ENCODE data around the gene ZNF366.
"Not testable (repeated sequence)": the region's sequence is repeated elsewhere in the genome, so short reads cannot be mapped to it uniquely, and the experiment has no call there.

The ZNF366 gene

DNA sequence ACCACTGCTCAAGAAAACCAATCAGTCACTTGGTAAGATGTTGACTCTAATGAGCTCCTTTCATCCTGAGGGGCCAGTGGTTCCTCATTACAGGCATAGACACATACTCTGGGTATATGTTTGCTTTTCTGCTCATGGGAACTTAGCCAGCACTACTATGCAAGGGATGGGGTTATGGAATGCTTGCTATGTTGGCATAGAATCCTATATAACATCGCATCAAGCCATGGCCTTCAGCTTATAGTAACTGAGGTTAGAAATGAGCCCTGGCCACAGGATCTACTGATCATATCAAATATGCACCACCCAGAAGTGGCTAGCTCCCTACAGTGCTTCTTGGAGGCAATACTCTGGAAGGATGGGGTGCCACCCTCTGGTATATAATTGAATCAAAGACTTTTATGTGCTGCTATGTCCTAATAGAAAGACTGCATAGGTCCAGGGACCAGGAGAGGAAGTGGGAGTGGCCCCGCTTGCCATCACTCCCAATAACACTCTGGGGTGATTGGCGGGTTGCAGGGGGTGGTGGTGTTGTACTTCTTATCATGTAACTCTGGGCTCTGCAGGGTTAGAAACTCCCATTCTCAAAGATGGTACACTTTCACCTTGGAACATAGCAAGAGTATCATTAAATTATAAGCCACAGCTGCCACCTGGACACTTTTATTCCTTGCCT is 70.3 kb downstream of the ZNF366 start:
- DNase-seq: no peak

DNA sequence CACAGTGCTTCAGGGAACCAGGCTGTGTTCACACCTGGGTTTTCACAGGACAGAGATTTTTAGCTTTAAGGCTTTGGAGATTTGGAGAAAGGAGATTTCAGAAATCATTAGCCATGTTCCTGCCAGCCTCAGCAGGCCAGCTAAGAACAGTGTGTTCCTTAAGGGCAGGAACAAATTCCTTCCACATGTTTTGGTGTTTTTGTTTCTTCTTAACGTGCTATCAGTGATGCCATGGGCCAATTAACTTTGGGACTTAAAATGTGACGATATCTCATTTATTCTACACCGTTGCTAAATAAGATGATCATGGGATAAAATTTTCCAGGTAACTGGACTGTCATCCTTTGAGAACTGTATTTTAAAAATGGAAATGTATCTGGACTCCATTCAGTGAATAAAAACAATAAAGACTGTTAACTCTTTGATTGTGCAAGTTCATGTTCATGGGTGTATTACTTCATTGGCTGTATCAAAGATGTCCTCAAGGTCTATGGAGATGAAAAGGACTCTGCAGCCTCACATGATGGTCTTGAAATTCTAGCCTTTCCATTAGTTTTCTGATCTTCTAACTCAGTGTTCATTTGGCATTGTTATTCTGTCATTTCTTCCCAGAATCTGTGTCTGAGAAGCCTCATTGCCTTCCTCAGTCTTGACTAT is 72.3 kb downstream of the ZNF366 start:
- DNase-seq: no peak

DNA sequence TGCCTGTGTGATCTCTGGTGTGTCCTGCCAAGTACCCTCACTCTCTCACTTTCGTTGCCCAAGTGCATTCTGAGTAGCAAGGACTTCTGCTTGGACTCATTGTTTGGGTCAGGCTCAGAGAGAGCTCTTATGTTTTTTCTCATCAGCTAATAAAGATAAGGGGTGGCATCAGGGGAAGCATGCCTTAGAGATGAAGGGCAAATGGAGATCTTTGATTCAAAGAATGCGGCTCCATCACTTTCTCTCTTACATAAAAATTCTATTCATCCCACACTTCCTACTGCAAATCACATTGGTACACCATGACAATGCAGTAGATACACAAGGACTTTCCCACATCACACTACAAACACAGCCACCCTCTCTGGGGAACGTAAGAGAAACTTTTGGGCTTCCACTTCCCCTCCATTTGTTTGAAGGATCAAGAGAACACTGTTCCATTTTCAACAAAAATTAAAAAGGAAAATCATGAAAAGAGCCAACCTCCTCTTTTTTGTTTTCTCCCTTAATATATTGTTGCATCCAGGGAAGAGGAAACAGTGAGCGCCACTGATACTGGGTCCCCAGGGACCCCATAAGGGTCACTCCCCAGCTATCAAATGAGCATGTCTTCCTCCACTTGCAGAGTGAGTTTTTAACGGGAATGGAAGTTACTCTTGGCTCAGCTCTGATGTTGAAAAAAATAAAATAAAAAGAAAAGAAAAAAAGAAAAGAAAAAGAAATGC is 73.0 kb downstream of the ZNF366 start:
- no peak for DNase-seq

DNA sequence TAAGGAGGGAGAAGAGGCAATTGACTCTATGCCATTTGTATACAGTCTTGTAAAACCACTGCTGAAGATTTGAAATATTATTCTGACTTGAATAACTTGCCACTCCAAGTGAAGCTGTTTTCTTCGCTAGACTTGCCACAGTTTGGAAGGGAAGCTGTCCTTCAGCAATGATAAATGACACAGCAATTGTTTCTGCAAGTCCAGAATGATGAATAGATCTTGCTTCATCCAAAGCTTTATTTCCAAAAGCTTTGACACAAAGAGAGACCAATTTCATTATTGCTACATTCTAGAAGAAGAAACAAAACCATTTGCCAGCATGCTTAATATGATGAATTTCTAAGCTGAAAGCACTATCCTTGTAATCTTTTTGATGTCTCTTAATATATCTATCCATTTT is 73.7 kb downstream of the ZNF366 start:
- no peak for DNase-seq

DNA sequence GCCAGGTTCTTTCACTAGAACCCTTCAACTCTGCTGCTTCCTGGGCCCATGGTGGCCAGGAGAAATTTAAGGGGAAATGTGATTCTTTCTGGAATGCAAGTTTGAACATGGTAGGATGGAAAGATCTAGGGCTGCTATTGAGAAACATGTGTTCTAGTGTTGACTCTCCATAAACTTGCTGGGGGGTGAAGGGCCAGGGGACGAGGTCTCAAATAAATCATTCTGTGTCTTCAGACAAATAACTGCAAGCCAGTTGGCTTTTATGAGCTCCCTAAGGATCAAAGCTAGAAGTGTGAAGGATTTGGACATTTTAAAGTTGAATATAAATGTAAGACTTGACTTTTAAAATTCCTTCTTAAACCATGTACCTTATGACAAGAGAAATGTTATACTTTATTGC is 78.5 kb downstream of the ZNF366 start:
- DNase-seq: no peak

DNA sequence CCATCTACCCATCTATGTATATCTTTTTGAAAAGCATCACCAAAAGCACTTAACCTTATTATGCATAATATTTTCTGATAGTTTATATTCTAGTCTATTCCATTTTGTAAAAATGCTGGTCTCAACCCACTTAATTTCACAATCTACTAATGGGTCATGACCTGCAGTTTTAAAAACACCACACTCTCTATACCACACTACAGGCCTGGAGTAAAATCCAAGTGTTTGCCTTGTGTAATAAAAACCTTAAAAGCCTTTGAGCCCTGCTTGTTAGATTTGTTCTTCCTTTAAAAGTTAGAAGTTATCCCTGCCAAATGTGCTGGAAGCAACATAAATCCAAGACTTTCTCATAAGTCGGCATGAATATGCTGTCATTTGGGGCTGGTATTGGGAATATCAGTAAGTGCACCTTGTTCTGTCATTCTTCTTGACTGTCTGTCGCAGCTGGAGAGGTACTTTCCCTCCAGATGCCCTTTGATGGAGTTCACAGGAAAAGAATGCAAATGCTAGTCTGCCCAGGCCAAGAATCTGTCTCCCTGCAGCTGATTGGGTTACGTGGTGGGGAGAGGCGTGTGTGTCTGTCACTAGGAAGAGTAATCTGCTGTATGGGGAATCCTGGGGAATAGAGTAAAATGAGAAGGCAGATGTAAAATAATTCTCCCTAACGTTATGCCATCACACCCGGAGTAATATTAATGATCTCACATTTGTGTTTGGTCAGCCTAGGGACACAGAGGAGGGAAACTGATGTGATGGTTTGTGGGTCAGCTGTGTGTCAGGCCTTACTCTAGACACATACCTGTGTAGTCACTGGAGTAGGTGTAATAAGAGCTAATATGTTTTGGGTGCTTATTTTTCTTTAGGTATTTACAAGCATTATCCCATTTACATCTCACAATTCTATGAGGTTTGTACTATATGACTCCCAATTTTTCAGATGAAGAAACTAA is 79.4 kb downstream of the ZNF366 start:
- DNase-seq: no peak

DNA sequence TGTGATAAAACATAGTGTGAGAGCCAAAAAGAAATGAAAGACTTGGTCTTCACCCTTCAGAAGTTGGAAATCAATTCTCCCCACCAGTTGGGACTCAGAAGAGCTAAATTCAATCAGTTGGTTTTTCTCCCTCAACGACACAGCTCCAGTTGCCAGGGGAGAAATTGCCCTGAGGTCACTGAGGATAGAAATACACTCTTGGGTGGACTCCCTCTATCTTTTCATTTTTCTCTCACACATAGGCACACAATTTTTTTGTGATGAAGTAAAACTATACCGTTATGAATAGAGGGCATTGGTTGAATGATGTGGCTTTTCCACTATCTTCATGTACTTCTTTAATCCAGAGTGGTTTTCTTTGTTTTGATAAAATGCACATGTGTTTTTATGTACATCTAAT is 80.2 kb downstream of the ZNF366 start:
- DNase-seq: no peak

DNA sequence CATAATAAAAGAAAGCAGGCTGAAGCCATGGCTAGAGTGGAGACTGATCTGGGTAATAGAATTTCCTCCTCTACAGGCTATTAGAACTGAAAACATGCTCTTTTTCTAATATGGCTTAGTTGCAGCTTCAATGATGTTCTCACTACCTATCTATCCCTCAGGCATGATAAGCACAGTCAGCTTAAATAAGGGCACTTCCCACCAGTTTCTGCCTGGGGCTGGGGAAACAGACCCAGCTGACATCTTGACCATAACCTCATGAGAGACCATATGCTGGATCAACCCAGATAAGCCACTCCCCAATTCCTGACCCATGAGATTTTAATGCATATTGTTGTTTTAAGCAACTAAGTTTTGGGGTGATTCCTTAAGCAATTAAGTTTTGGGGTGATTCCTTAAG is 81.2 kb downstream of the ZNF366 start:
- no peak for DNase-seq

DNA sequence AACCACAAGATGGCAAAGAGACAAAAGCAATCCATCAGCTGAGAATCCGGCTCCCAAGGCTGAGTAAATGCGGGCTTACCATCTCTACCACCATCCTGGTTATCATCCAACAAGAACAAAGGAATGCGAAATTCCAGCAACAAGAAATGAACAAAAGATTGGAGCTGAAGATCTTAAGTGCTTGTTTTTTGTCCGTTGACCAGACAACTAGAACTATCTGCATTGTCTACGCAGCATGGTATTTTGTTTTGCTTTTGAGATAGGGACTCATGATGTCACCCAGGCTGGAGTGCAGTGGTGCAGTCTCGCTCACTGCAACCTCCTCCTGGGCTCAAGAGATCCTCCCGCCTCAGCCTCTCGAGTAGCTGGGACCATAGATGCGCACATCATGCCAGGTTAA is 88.9 kb downstream of the ZNF366 start:
- DNase-seq: no peak

DNA sequence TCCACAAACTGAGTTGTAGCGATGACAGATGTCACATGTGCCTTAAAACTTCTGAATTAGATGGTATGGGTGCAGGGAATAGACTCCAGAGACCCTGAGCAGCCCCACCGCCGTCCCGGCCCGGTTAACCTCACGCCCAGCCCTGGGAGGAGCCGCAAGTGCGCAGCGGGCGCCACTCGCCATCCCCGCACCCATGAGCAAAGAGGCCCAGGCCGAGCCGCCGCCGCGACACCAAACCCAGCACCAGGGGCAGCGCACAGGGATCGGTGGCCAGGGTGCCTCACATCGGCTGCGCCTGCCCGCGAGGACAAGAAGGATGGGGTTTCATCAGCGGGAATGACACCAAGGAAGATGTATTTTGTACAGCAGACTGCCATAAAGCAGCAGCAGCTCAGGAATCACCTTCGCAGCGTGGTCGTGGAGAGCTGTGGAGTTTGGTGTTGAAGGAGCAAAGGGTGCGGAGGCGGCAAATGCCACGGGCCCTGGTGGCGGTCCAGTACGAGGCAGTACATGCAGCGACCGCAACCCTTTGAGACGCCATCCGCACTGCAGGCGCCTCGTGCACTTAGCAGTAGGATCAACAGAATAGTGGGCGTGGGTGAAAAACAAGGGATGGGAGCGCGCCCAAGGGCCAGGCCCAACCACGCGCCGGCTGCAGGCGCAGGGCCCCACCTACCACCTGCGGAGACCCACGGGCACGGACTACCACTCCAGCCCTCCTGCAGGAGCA is 89.7 kb downstream of the ZNF366 start:
- no peak for DNase-seq

DNA sequence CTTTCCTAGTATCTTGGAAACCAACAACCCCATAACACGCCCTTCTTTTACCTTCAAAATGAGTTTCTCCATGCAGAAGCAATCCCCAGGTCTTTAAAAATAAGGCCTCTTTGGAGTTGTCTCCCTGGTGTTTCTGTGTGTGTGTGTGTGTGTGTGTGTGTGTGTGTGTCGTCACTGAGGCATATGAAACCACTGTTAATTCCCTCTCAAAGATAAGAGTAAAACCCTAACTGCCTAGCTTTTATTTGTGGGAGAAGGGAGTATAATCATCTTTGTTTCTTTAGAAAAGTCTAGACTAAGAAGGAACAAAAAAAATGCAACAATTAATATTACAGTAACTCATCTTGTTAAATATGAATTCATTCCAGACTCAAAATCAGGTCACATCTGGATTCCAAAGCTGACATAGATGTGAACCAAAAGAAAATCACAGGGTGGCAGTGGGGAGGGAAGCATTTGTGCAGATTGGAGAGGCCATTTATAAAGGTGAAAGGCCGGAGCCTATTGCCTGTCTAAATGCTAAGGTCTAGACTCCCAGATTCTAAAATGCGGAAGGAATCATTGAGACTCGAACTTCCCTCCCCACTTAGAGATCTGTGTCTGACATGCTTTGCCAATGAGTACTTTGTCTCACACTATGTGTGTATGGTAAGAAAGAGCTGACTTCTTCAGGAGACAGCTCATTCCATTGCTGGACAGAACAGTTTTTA is 91.4 kb downstream of the ZNF366 start:
- no peak for DNase-seq

DNA sequence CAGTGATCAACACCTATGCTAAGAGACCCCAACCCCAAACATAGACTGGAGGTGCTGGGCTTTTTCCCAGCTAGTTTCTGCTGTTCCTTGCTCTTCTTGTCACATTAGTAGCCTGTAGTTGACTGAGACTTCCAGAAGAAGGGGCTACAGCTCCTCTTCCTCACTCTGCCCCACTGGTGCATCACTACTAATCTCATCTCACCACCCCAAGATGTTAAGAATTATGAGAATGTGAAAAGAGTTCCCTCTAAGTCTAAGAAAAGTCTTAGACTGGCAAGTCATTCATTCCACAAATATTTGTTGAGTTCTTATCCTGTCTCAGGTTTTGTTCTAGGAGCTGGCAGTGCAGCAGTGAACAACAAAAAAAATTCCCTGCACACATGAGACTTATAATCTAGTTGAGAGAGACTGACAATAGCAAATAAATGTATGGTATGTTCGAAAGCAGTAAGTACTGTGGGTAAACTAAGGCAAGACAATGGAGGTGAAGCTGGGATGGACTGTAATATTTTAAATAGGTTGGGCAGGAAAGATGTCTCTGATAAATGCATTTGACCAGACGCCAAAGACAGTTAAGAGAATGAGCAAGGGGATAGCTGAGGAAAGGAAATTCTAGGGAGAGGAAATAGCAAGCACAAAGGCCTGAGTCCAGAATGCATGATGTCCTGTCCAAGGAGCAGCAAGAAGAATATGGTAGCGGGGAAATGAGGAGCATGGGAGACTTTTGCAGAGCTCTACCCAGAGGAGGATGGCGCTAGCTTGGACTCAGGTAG is 94.7 kb downstream of the ZNF366 start:
- DNase-seq: no peak

DNA sequence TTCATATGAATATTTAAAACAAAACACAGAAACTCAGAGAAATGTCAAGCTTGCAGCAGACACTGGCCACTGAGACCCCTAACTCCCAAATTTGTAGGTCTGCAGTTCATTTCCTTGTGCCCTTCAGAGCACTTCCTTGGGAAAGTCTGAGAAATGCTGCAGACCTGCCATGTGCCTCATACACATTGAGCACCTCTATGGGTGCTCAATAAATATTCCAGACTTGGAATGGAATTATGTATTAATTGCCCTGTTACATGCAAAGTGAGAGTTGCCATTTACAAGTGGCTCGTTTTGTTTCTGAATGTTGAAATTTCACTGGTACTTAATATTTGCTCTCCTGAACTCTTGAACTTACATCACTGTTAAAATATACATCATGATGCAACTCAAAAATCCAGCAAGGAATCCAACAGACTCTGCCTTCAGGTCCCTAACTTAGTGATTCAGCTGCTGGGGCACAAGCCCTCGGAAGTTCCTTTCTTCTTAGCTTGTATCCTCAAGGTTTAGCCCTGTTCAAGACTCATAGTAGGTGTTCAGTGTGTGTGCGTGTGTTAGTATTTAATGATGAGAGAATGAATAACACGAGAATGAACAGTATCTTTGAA is 96.4 kb downstream of the ZNF366 start:
- no peak for DNase-seq

DNA sequence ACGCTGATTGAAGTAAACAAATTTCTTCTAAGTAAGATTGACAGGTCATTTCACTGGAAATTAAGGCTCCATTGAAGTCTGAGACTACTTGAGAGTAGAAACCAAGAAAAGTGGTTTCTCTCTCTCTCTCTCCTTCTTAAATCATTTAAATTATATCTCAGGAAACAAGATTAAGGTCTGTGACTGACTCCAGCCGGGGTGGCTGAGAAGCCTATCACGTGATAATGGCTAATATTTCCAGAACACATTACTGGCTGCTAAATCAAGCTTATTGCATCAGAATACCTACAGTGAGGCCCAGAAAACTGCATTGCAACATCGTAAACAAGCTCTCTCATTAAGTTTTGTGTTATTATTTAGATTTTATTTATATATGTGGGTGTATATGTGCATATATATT is 98.6 kb downstream of the ZNF366 start:
- DNase-seq: no peak

DNA sequence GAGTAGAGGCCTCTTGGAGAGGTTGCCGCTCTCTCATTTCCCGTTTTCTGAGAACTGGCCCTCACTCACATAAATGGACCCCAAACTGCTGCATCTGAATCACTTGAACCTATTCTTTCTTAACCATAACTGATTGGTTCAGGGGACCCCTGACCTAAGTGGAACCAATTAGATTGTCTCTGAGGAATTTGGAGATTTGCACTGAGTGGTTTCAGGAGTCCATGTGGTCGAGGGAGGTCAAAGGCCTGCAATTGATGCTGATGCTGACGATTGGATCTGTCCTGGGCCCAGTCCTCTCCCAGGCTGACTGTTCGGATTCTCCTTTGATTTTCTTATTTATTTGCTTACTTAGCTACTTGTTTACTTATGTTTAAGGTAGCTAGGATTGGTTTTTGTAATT is 99.1 kb downstream of the ZNF366 start:
- DNase-seq: no peak

DNA sequence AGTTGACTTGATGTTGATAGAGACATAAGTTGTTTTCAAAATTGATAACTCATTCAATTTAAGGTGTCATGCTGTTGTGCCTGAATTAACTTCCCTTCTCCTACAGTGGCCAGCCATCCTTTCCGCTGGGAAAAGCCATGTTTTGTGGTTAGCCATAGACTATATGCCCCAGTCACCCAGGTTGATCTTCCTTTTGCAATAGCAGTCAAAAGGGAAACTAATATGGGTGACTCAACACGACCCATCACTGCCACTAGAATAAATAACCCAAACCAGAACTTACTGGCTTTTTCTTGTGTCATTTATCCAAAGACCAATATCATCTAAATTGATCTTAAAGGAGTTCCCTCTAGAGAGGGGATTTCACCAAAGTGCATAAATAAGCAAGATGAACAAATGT is 99.7 kb downstream of the ZNF366 start:
- no peak for DNase-seq

DNA sequence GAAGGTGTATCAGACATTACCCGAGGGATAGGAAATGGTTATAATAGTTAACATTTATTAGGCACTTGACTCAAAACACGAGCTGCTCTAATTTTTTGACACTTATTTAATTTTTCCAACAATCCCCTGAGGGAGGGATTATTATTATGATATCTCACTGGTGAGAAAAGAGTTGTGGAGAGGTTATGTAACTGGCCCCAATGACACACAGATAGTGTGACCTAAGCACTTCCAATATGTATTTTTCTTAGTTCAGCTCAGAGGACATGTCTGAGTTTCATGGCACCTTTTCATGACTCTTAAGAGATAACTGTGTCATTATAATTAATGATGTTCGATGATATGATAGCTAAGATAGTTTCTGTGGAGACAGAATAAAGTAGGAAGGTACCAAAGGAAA is 100.1 kb downstream of the ZNF366 start:
- DNase-seq: no peak

DNA sequence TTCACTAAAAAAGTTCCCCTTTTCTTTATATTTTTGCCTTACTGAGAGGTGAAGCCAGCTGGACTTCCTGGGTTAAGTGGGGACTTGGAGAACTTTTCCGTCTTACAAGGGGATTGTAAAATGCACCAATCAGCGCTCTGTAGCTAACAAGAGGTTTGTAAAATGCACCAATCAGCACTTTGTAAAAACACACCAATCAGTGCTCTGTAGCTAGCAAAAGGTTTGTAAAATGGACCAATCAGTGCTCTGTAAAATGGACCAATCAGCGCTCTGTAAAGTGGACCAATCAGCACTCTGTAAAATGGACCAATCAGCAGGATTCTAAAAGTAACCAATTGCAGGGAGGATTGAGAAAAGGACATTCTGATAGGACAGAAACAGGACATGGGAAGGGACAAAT is 102.4 kb downstream of the ZNF366 start:
- DNase-seq: not testable (repeated sequence)

DNA sequence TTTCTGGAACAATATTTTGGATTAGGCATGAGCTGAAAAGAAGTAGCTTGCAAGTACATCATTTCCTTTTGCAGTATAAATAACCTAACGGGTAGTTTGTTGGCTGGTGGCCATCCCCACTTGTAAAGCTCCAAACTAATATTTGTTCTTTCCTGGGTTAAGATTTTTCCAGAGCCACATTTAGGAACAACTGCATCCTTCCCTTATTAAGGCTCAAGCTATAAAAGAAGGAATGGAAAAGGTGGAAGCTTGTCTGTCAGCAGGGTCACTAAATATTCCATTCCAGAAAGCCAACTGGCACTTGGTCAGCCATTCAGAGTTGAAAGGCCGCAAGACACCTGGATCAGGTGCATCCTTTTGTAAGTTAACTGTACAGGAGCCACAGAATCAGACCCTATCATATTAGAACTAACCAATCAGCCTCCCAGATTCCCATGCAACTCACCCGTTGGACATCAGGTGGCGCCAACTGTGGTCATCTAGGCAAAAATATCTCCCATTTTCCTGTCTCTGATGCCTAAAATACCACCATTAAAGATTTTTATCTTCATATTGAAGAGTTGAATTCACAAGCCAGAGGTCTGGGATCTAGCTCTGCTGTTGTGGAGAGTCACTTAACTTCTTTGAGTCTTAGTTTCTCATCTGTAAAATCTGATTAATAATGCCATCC is 104.1 kb downstream of the ZNF366 start:
- DNase-seq: no peak

DNA sequence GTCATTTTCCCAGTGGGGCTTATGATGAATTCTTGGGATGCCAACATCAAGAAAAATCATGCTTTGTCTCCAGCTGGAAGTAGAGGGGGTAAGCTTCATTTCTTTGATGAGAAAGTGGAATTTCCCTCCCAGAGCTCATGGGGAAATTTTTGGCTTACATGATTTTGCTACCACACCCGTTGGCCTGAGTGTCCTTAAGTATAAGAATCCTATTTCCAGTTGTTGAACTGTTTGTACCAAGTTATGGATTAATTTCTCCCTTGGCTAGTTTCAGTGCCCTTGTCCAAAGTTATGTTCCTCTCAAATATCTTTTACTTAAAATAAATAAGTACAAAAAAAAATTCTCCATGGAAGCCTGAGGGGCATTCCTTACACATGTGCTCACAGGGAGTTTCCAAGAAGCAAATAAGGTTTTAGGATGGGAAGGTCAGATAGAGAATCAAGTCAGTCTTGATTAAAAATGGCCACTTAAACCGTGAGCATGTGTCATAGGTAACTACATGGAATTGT is 104.8 kb downstream of the ZNF366 start:
- no peak for DNase-seq

Measured in RPMI8226 (cell line).